Smooth muscle cell (in vitro differentiated cells): ENCODE measurements around the gene KCNK6. TPM values are rescaled to one million over a fixed set of nuclear protein-coding genes. Genes with fewer than 3 reads are reported as not detected.
A peak's percentile ranks its signal among the peaks of the same experiment; 100 is the strongest.
"Not testable (repeated sequence)": the region's sequence is repeated elsewhere in the genome, so short reads cannot be mapped to it uniquely, and the experiment has no call there.

ENCODE experiments used
- DNase-seq: peaks from one replicate; lab custom pipeline; 2025; ENCODE audit not compliant: unreplicated experiment; lab: John Stamatoyannopoulos, UW
- H2AFZ ChIP-seq: fragments of 200-600 bp; sonication (generic); 2 replicates; pipeline ENCODE4 v1.6.0; 2016; ENCODE audit warnings: antibody characterized with exemption, low read depth, mild to moderate bottlenecking
- H3F3A ChIP-seq: fragments of 200-600 bp; sonication (generic); 2 replicates; pipeline ENCODE4 v1.6.0; 2017; ENCODE audit warnings: antibody characterized with exemption, low read depth
- H3K27ac ChIP-seq: fragments of 200-600 bp; sonication (generic); 2 replicates; pipeline ENCODE4 v1.5.1; 2016; ENCODE audit warnings: low read depth, mild to moderate bottlenecking
- H3K27me3 ChIP-seq: fragments of 200-600 bp; sonication (generic); 2 replicates; pipeline ENCODE4 v1.6.1; 2016; ENCODE audit warnings: low read depth, mild to moderate bottlenecking
- H3K36me3 ChIP-seq: fragments of 200-600 bp; sonication (generic); 2 replicates; pipeline ENCODE4 v1.5.1; 2016; ENCODE audit warnings: low read depth
- H3K4me1 ChIP-seq: fragments of 200-600 bp; sonication (generic); 2 replicates; pipeline ENCODE4 v1.5.1; 2016; ENCODE audit warnings: low read depth
- H3K4me2 ChIP-seq: fragments of 200-600 bp; sonication (generic); 2 replicates; pipeline ENCODE4 v1.6.0; 2016; ENCODE audit warnings: mild to moderate bottlenecking
- H3K4me3 ChIP-seq: fragments of 200-600 bp; sonication (generic); 2 replicates; pipeline ENCODE4 v1.5.1; 2016; ENCODE audit warnings: mild to moderate bottlenecking
- H3K79me2 ChIP-seq: fragments of 200-600 bp; sonication (generic); 2 replicates; pipeline ENCODE4 v1.6.0; 2016; ENCODE audit warnings: low read depth, mild to moderate bottlenecking
- H3K9ac ChIP-seq: fragments of 200-600 bp; sonication (generic); 2 replicates; pipeline ENCODE4 v1.6.0; 2016; ENCODE audit warnings: low read depth
- H3K9me3 ChIP-seq: fragments of 200-600 bp; sonication (generic); replicated peaks from 2 replicates; pipeline ENCODE4 v1.5.1; 2016; ENCODE audit warnings: low read depth
- H4K20me1 ChIP-seq: fragments of 200-600 bp; sonication (generic); 2 replicates; pipeline ENCODE4 v1.6.0; 2016; ENCODE audit warnings: low read depth
- CTCF ChIP-seq: fragments of 200-600 bp; sonication (generic); IDR thresholded peaks from 2 replicates; pipeline ENCODE4 v1.5.1; 2017; ENCODE audit warnings: borderline replicate concordance, mild to moderate bottlenecking, antibody characterized with exemption; ENCODE audit not compliant: insufficient read depth, poor library complexity, severe bottlenecking
- WGBS: methylation state at CpG from one replicate; pipeline ENCODE4 v1.1.7; 2016; ENCODE audit warnings: low lambda C conversion rate; 5-methylcytosine and 5-hydroxymethylcytosine counted together
- polyA plus RNA-seq: library from polyadenylated mRNA; unstranded; fragments of >200 nt; fragmentation: Nextera tagmentation; extraction: Ambion mirVana; gene quantifications from 2 replicates; pipeline ENCODE4 v1.2.1, GENCODE V29; 2016
- total RNA-seq: library from RNA; depleted of rRNA; stranded (reverse); fragments of >200 nt; gene quantifications from 2 replicates; pipeline ENCODE4 v1.2.3, GENCODE V29; 2014

The KCNK6 gene
- total and polyA plus RNA-seq, 2 experiments from 2014 or later = 6.5 to 12.6 TPM

GRCh38 chr19:38336638-38337359 is 17.2 kb downstream of the KCNK6 start:
- H3K27me3 ChIP-seq = no peaks in the 10 kb centered on the region
- H3K4me3 ChIP-seq = peak overlapping the region; percentile 86
- peak overlapping the region; percentile 85 for H2AFZ ChIP-seq
- H3K9me3 ChIP-seq = no peaks in the 10 kb centered on the region
- H3K79me2 ChIP-seq = no peaks in the 10 kb centered on the region
- H3K4me1 ChIP-seq = peaks cover 10% of the 10 kb centered on the region
- peak overlapping the region; percentile 54 for H3K27ac ChIP-seq
- no peaks in the 10 kb centered on the region for H3K36me3 ChIP-seq
- WGBS = 5% methylated on average over 26 of the region's 41 CpGs
- TF ChIP-seq CTCF = no peak
- no peaks in the 10 kb centered on the region for H3F3A ChIP-seq
- H3K4me2 ChIP-seq = peak overlapping the region; percentile 96
- no peak overlapping the region for H3K9ac ChIP-seq
- no peaks in the 10 kb centered on the region for H4K20me1 ChIP-seq
- peak; percentile 64 for DNase-seq

GRCh38 chr19:38337360-38337653 is 17.7 kb downstream of the KCNK6 start:
- Histone ChIP-seq H3K27ac (no peak overlapping the region), H3K4me1 (peaks cover 10% of the 10 kb centered on the region), H3K36me3 (no peaks in the 10 kb centered on the region), H4K20me1 (no peaks in the 10 kb centered on the region), H3K79me2 (no peaks in the 10 kb centered on the region), H3K9me3 (no peaks in the 10 kb centered on the region), H3F3A (no peaks in the 10 kb centered on the region), H3K4me2 (peak overlapping the region; percentile 96), H3K9ac (no peak overlapping the region), H2AFZ (no peak overlapping the region), H3K27me3 (no peaks in the 10 kb centered on the region), H3K4me3 (peak overlapping the region; percentile 86)
- no peak for DNase-seq
- no peak for TF ChIP-seq CTCF
- 66% methylated on average over 10 of the region's 10 CpGs for WGBS

- not testable (repeated sequence) for H3K9ac ChIP-seq, H4K20me1 ChIP-seq, H3K9me3 ChIP-seq, H3K27ac ChIP-seq, H3K36me3 ChIP-seq, DNase-seq, H2AFZ ChIP-seq, H3K27me3 ChIP-seq, H3K4me1 ChIP-seq, H3K79me2 ChIP-seq, H3K4me3 ChIP-seq, H3F3A ChIP-seq, H3K4me2 ChIP-seq
- WGBS = 44% methylated on average over 4 of the region's 4 CpGs
These were observed 19.4 kb downstream of the KCNK6 start for GRCh38 chr19:38339011-38339410.

- Histone ChIP-seq H3K27ac (no peak overlapping the region), H2AFZ (no peak overlapping the region), H3K4me1 (peaks cover 10% of the 10 kb centered on the region), H3K9me3 (no peaks in the 10 kb centered on the region), H3K9ac (no peak overlapping the region), H3K36me3 (no peaks in the 10 kb centered on the region), H3K79me2 (no peaks in the 10 kb centered on the region), H3K27me3 (no peaks in the 10 kb centered on the region), H3K4me3 (no peak overlapping the region), H3F3A (no peaks in the 10 kb centered on the region), H4K20me1 (no peaks in the 10 kb centered on the region), H3K4me2 (no peak overlapping the region)
- no peak for TF ChIP-seq CTCF
- WGBS = 100% methylated on average over 2 of the region's 2 CpGs
- DNase-seq = no peak
These were observed 21.3 kb downstream of the KCNK6 start for GRCh38 chr19:38340927-38341326.
